BLaER1 (cell line): ENCODE data around the gene PLXDC2.

Experiments used
- H3K27ac ChIP-seq: shearing (Covaris generic); formaldehyde crosslinking; 2 replicates; pipeline ENCODE4 v1.8.1; 2022
- H3K27me3 ChIP-seq: shearing (Covaris generic); formaldehyde crosslinking; 2 replicates; pipeline ENCODE4 v1.8.1; 2022
- H3K36me3 ChIP-seq: shearing (Covaris generic); formaldehyde crosslinking; 2 replicates; pipeline ENCODE4 v1.8.1; 2022
- H3K4me1 ChIP-seq: shearing (Covaris generic); formaldehyde crosslinking; 2 replicates; pipeline ENCODE4 v1.8.1; 2022
- H3K4me2 ChIP-seq: shearing (Covaris generic); formaldehyde crosslinking; 2 replicates; pipeline ENCODE4 v1.8.1; 2022
- H3K4me3 ChIP-seq: shearing (Covaris generic); formaldehyde crosslinking; 2 replicates; pipeline ENCODE4 v1.8.1; 2022
- H3K9ac ChIP-seq: shearing (Covaris generic); formaldehyde crosslinking; 2 replicates; pipeline ENCODE4 v1.8.1; 2022
- H3K9me3 ChIP-seq: shearing (Covaris generic); formaldehyde crosslinking; 2 replicates; pipeline ENCODE4 v1.8.1; 2022
- H4K20me1 ChIP-seq: shearing (Covaris generic); formaldehyde crosslinking; 2 replicates; pipeline ENCODE4 v1.8.1; 2022
- Cebpa-rat ChIP-seq: shearing (Covaris generic); IDR thresholded peaks from 2 replicates; pipeline ENCODE4 v1.8.1; 2022

Gene PLXDC2

GRCh38 chr10:19874791-19875190 is 58.6 kb downstream of the PLXDC2 start:
- Histone ChIP-seq H3K4me1 (no peaks in the 10 kb centered on the region), H3K27ac (no peak overlapping the region), H3K9ac (no peak overlapping the region), H3K36me3 (no peaks in the 10 kb centered on the region), H3K4me2 (no peak overlapping the region), H3K9me3 (no peaks in the 10 kb centered on the region), H3K27me3 (no peaks in the 10 kb centered on the region), H4K20me1 (no peaks in the 10 kb centered on the region), H3K4me3 (no peak overlapping the region)
- TF ChIP-seq Cebpa-rat, result no peak

- Histone ChIP-seq H3K4me1 (no peaks in the 10 kb centered on the region), H3K4me2 (no peak overlapping the region), H3K9me3 (no peaks in the 10 kb centered on the region), H4K20me1 (no peaks in the 10 kb centered on the region), H3K4me3 (no peak overlapping the region), H3K27ac (no peak overlapping the region), H3K36me3 (no peaks in the 10 kb centered on the region), H3K27me3 (no peaks in the 10 kb centered on the region), H3K9ac (no peak overlapping the region)
- no peak for TF ChIP-seq Cebpa-rat
These were observed 60.3 kb downstream of the PLXDC2 start for GRCh38 chr10:19876570-19876969.

- Histone ChIP-seq H4K20me1 (no peaks in the 10 kb centered on the region), H3K4me1 (no peaks in the 10 kb centered on the region), H3K36me3 (no peaks in the 10 kb centered on the region), H3K27ac (no peak overlapping the region), H3K9ac (no peak overlapping the region), H3K27me3 (no peaks in the 10 kb centered on the region), H3K4me2 (no peak overlapping the region), H3K9me3 (no peaks in the 10 kb centered on the region), H3K4me3 (no peak overlapping the region)
- no peak for TF ChIP-seq Cebpa-rat
These were observed 61.4 kb downstream of the PLXDC2 start for GRCh38 chr10:19877466-19878255.

GRCh38 chr10:19882621-19883020 is 66.4 kb downstream of the PLXDC2 start:
- TF ChIP-seq Cebpa-rat, result no peak
- Histone ChIP-seq H3K27ac (no peak overlapping the region), H3K27me3 (no peaks in the 10 kb centered on the region), H3K9ac (no peak overlapping the region), H3K36me3 (no peaks in the 10 kb centered on the region), H3K4me3 (no peak overlapping the region), H3K9me3 (no peaks in the 10 kb centered on the region), H3K4me2 (no peak overlapping the region), H4K20me1 (no peaks in the 10 kb centered on the region), H3K4me1 (no peaks in the 10 kb centered on the region)

GRCh38 chr10:19888061-19888660 is 71.9 kb downstream of the PLXDC2 start:
- no peaks in the 10 kb centered on the region for H4K20me1 ChIP-seq
- H3K9ac ChIP-seq, result no peak overlapping the region
- H3K27ac ChIP-seq, result no peak overlapping the region
- no peaks in the 10 kb centered on the region for H3K9me3 ChIP-seq
- no peak for TF ChIP-seq Cebpa-rat
- H3K4me2 ChIP-seq, result no peak overlapping the region
- no peaks in the 10 kb centered on the region for H3K36me3 ChIP-seq
- no peak overlapping the region for H3K4me3 ChIP-seq
- H3K27me3 ChIP-seq, result no peaks in the 10 kb centered on the region
- peaks cover 6% of the 10 kb centered on the region for H3K4me1 ChIP-seq

- H3K9ac ChIP-seq, result no peak overlapping the region
- no peaks in the 10 kb centered on the region for H3K9me3 ChIP-seq
- no peaks in the 10 kb centered on the region for H3K36me3 ChIP-seq
- no peak overlapping the region for H3K4me2 ChIP-seq
- no peak overlapping the region for H3K4me3 ChIP-seq
- H4K20me1 ChIP-seq, result no peaks in the 10 kb centered on the region
- H3K4me1 ChIP-seq, result peaks cover 6% of the 10 kb centered on the region
- H3K27ac ChIP-seq, result no peak overlapping the region
- no peaks in the 10 kb centered on the region for H3K27me3 ChIP-seq
- no peak for TF ChIP-seq Cebpa-rat
These were observed 73.0 kb downstream of the PLXDC2 start for GRCh38 chr10:19889256-19889655.

GRCh38 chr10:19891429-19891828 is 75.2 kb downstream of the PLXDC2 start:
- Histone ChIP-seq H3K27me3 (no peaks in the 10 kb centered on the region), H3K36me3 (no peaks in the 10 kb centered on the region), H3K27ac (no peak overlapping the region), H3K4me2 (peak overlapping the region; percentile 28; the same call in 1 of the 2 replicates), H3K4me3 (no peak overlapping the region), H3K9ac (no peak overlapping the region), H4K20me1 (no peaks in the 10 kb centered on the region), H3K9me3 (no peaks in the 10 kb centered on the region), H3K4me1 (peaks cover 6% of the 10 kb centered on the region)
- TF ChIP-seq Cebpa-rat, result no peak

GRCh38 chr10:19892270-19892669 is 76.0 kb downstream of the PLXDC2 start:
- TF ChIP-seq Cebpa-rat, result no peak
- no peak overlapping the region for H3K9ac ChIP-seq
- H4K20me1 ChIP-seq, result no peaks in the 10 kb centered on the region
- H3K27ac ChIP-seq, result no peak overlapping the region
- H3K9me3 ChIP-seq, result no peaks in the 10 kb centered on the region
- H3K4me2 ChIP-seq, result no peak overlapping the region
- no peak overlapping the region for H3K4me3 ChIP-seq
- no peaks in the 10 kb centered on the region for H3K36me3 ChIP-seq
- no peaks in the 10 kb centered on the region for H3K27me3 ChIP-seq
- peaks cover 6% of the 10 kb centered on the region for H3K4me1 ChIP-seq

GRCh38 chr10:19892677-19893076 is 76.4 kb downstream of the PLXDC2 start:
- Histone ChIP-seq H3K36me3 (no peaks in the 10 kb centered on the region), H3K4me2 (no peak overlapping the region), H3K4me3 (no peak overlapping the region), H3K27ac (no peak overlapping the region), H3K9ac (no peak overlapping the region), H3K27me3 (no peaks in the 10 kb centered on the region), H3K9me3 (no peaks in the 10 kb centered on the region), H4K20me1 (no peaks in the 10 kb centered on the region), H3K4me1 (peaks cover 6% of the 10 kb centered on the region)
- no peak for TF ChIP-seq Cebpa-rat

GRCh38 chr10:19895500-19895899 is 79.3 kb downstream of the PLXDC2 start:
- Histone ChIP-seq H3K36me3 (no peaks in the 10 kb centered on the region), H3K27ac (no peak overlapping the region), H3K4me3 (no peak overlapping the region), H4K20me1 (no peaks in the 10 kb centered on the region), H3K9ac (no peak overlapping the region), H3K4me2 (no peak overlapping the region), H3K9me3 (no peaks in the 10 kb centered on the region), H3K27me3 (no peaks in the 10 kb centered on the region), H3K4me1 (peaks cover 6% of the 10 kb centered on the region)
- TF ChIP-seq Cebpa-rat, result no peak
